Measurements from ENCODE around the gene IGF1. TPM values are rescaled to one million over a fixed set of nuclear protein-coding genes. Genes with fewer than 3 reads are reported as not detected.

The IGF1 gene
- total RNA-seq (2021; ENCODE audit: unreplicated experiment), result 0.42 TPM
- polyA plus RNA-seq (2012), result not detected in 2 replicates
- Bru-seq, nascent RNA, result percentile 3 among the genes with signal in this experiment
- BruChase-seq, experiment 1, labeled RNA remaining after a 6-hour chase, result percentile 4 among the genes with signal in this experiment
- BruChase-seq, experiment 2, labeled RNA remaining after a 2-hour chase, result not detected
- long read RNA-seq, partial matches to known transcripts, result 0 of 1 reads
- long read RNA-seq, other reads (novel, unspliced or antisense), result 1 of 1 reads

GRCh38 chr12:102480406-102480805 is at the start of gene IGF1:
Gene IGF1 (minus strand): TSS chr12:102480563. CDS start chr12:102480381, 182 bp downstream.
- Histone ChIP-seq H3K9me3 (ENCODE audit: control insufficient read depth in 1 of 2, insufficient read depth in 1 of 2, low read depth in 1 of 2, low read length in 2 of 2) (no peaks in the 10 kb centered on the region), H3K79me2 (ENCODE audit: insufficient read depth, low read length) (no peaks in the 10 kb centered on the region), H4K20me1 (ENCODE audit: insufficient read depth) (no peaks in the 10 kb centered on the region), H3K4me3 (replicated peaks in 1 of 2; ENCODE audit: low read depth in 1 of 2, low read length in 2 of 2) (no peak within 1 kb of the TSS), H3K9me2 (ENCODE audit: insufficient read depth) (no peaks in the 10 kb centered on the region), H3K4me2 (ENCODE audit: low read length) (no peak within 1 kb of the TSS), H3K36me3 (ENCODE audit: control insufficient read depth in 1 of 2, insufficient read depth in 2 of 2, low read length in 2 of 2) (no peaks in the 10 kb centered on the region), H3K9ac (ENCODE audit: low read length) (no peak within 1 kb of the TSS), H3K27me3 (ENCODE audit: insufficient read depth, low read length) (0 out of 2 replicates have a peak, but pooled peaks cover 8% of the 10 kb centered on the region), H2AFZ (ENCODE audit: low read depth, low read length, poor library complexity, severe bottlenecking) (no peak within 1 kb of the TSS), H3K4me1 (ENCODE audit: control insufficient read depth in 1 of 2, insufficient read depth in 2 of 2, low read length in 2 of 2) (no peaks in the 10 kb centered on the region; a peak in 1 of 4 replicates), H3K27ac (ENCODE audit: low read depth, low read length) (no peak within 1 kb of the TSS)
- intact Hi-C loops (cut with micrococcal nuclease), result loop anchor here (5.0 to 10.0 kb wide), 3 partner anchors 178 to 706 kb away; no protein-coding TSS in a partner anchor
- ChIA-PET CTCF (no interaction called here), RAD21 (ENCODE audit: low non-redundant PET in 1 of 2, low total read pairs in 2 of 2, uncharacterized antibody in 2 of 2, unreplicated experiment in 2 of 2) (no interaction called here), POLR2A (no interaction called here)
- TF ChIP-seq REST (IDR thresholded peaks at IDR 0.05; ENCODE audit: low read depth) (no peak), RAD21 (IDR thresholded peaks at IDR 0.05; ENCODE audit: low read depth) (peak; percentile 2; the same call in 1 of the 2 replicates)
- ATAC-seq (no peak), DNase-seq (ENCODE audit: low read depth, low spot score) (no peak)
- BruUV-seq (replicated peaks), result no TSS peak

GRCh38 chr12:102528111-102528510 is 47.7 kb upstream of the IGF1 start:
- CTCF ChIA-PET, result no interaction called here
- RAD21 ChIA-PET (ENCODE audit: low non-redundant PET in 1 of 2, low total read pairs in 2 of 2, uncharacterized antibody in 2 of 2, unreplicated experiment in 2 of 2), result no interaction called here
- Histone ChIP-seq H3K9me2 (ENCODE audit: insufficient read depth) (no peaks in the 10 kb centered on the region), H3K79me2 (ENCODE audit: insufficient read depth, low read length) (no peaks in the 10 kb centered on the region), H3K4me3 (replicated peaks in 1 of 2; ENCODE audit: low read depth in 1 of 2, low read length in 2 of 2) (no peak overlapping the region), H2AFZ (ENCODE audit: low read depth, low read length, poor library complexity, severe bottlenecking) (no peak overlapping the region), H3K4me1 (ENCODE audit: control insufficient read depth in 1 of 2, insufficient read depth in 2 of 2, low read length in 2 of 2) (no peaks in the 10 kb centered on the region), H3K27ac (ENCODE audit: low read depth, low read length) (no peak overlapping the region), H3K9ac (ENCODE audit: low read length) (no peak overlapping the region), H4K20me1 (ENCODE audit: insufficient read depth) (no peaks in the 10 kb centered on the region), H3K4me2 (ENCODE audit: low read length) (no peak overlapping the region), H3K36me3 (ENCODE audit: control insufficient read depth in 1 of 2, insufficient read depth in 2 of 2, low read length in 2 of 2) (no peaks in the 10 kb centered on the region), H3K9me3 (ENCODE audit: control insufficient read depth in 1 of 2, insufficient read depth in 1 of 2, low read depth in 1 of 2, low read length in 2 of 2) (no peaks in the 10 kb centered on the region), H3K27me3 (ENCODE audit: insufficient read depth, low read length) (0 out of 2 replicates have a peak, but pooled peaks cover 3% of the 10 kb centered on the region)
- POLR2A ChIA-PET, result no interaction called here
- intact Hi-C loops (cut with micrococcal nuclease), result no loop called here
- DNase-seq (ENCODE audit: low read depth, low spot score), result no peak
- TF ChIP-seq EZH2phosphoT487 (IDR thresholded peaks at IDR 0.05; ENCODE audit: borderline replicate concordance) (no peak), SIN3A (IDR thresholded peaks at IDR 0.05; ENCODE audit: low read depth) (no peak), ZBTB33 (IDR thresholded peaks at IDR 0.05; ENCODE audit: extremely low read depth, insufficient replicate concordance, low read length) (no peak), CEBPB (IDR thresholded peaks at IDR 0.05; ENCODE audit: low read depth) (no peak), MAX (IDR thresholded peaks at IDR 0.05) (no peak), RAD21 (IDR thresholded peaks at IDR 0.05; ENCODE audit: low read depth) (no peak), FOSL1 (IDR thresholded peaks at IDR 0.05; ENCODE audit: low read depth) (no peak), SRF (IDR thresholded peaks at IDR 0.05; ENCODE audit: low read depth) (no peak), SP1 (IDR thresholded peaks at IDR 0.05; ENCODE audit: low read depth) (no peak), TCF7L2 (IDR thresholded peaks at IDR 0.05; ENCODE audit: borderline replicate concordance, extremely low read depth, insufficient read depth, insufficient read length) (no peak), ELF1 (IDR thresholded peaks at IDR 0.05; ENCODE audit: borderline replicate concordance, low read depth) (no peak)
- ATAC-seq, result no peak
- no TSS peak for BruUV-seq (replicated peaks)
